Activated CD8-positive, alpha-beta memory T cell treated with anti-CD3 and anti-CD28 coated beads, Interleukin-2, amount 50 U/mL, for 4 hours (primary cell): ENCODE data around the gene CADM1.

ENCODE experiments used
- DNase-seq: peaks from one replicate; pipeline ENCODE4 v3.0.0-alpha.2; 2020

Gene CADM1

DNA sequence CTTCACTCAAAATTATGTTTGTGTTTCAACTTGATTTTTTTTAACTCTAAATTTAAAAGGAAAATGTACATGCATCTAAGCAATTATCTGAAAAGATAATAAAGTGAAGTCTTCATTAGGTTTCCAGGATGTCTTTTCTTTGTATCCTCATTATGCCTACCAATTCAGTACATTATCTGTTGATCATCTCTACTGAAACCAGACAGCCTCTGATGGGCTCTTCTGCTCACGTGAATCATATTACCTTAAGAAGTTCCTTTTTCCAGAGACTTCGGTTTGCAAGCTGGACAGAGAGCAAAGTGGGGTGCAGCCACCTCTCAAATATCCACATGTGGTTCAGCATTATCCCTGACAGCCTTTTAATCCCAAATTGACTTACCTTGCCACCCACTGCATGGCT is 158.4 kb downstream of the CADM1 start:
- DNase-seq = no peak

DNA sequence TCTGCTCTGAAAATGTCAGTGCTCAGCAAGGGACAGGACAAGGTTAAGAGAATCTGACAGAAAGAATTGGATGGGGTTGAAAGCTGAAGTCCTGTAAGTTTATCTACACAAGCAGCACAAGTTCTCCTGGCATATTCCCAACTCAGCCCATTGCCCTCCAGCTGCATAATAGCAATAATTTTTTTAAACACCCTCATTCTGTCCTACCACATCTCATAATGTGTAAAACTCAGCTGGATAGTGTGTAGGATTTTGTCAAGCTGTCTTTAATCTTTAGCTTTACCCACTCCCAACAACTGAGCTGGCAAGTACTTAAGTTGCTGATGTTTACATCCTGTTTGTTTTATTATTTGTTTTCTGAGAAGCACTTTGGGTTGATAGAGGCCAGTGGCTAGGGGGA is 158.9 kb downstream of the CADM1 start:
- DNase-seq = no peak

DNA sequence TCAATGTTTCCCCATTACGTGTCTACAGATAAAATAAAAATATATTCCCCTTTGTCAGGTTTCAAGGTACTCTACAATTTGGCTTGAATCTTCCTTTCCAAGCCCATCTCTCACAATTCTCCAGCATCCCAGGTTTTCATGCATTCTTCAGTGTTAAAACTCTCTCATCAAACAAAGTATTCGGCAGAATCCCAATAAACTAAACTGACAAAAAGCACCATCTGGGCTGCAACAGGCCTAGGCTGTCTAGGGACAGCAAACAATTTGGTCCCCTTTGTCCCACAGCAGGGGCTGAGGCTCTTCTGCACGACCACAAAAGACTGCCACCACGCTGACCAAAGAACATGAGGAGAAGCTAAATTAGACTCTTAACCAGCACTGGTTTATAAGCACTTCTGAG is 159.4 kb downstream of the CADM1 start:
- no peak for DNase-seq

DNA sequence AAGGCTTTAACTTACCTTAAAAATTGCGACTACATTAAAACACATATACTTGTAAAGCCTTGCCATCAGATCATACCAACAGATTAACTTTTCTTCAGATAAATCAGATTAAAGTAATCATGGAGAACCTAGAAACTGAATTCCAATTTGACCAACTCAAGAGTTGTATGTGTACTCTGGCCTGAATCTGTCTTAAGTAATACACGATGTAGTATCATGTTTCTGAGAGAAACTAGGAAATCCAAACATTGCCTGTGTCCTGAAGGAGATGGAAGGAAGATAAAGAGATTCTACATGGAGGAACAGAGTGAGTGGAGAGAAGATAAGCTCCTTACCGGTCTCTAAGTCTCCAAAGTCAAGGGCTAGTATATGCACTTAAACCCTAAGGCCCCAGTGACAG is 162.1 kb downstream of the CADM1 start:
- no peak for DNase-seq

DNA sequence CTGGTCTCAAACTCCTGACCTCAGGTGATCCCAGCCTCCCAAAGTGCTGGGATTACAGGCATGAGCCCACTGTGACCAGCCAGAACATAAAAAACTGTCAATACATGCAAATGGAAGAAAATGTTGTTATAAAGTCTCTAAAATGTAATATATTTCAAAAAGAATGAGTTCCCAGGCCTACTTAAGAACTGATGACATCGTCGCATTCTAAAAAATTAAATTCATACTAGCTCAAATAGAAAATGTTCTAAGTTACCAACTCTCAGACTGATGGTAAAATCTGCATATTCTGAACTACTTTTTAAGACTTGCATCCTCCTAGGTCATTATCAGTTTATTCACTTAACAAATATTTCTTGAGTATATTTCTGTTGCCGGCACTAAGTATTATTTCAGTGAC is 163.3 kb downstream of the CADM1 start:
- DNase-seq = no peak

DNA sequence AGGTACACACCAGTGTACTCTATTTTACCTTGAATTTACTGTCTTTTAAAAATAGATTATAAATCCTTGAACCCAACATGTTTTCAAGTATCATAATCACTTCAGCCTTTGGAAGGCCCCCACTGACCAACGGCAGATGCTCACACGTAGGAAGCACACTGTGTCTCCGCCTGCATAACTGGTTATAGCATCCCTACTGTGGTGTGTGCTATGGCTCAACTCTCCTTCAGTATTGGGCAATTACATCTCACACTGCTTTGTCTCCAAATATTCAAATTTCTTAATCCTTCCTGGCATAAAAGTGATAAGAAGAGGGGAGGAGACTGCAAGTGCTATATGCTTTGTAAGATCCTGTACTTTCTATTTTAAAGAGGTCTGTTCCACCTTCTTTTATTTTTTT is 165.7 kb downstream of the CADM1 start:
- no peak for DNase-seq

DNA sequence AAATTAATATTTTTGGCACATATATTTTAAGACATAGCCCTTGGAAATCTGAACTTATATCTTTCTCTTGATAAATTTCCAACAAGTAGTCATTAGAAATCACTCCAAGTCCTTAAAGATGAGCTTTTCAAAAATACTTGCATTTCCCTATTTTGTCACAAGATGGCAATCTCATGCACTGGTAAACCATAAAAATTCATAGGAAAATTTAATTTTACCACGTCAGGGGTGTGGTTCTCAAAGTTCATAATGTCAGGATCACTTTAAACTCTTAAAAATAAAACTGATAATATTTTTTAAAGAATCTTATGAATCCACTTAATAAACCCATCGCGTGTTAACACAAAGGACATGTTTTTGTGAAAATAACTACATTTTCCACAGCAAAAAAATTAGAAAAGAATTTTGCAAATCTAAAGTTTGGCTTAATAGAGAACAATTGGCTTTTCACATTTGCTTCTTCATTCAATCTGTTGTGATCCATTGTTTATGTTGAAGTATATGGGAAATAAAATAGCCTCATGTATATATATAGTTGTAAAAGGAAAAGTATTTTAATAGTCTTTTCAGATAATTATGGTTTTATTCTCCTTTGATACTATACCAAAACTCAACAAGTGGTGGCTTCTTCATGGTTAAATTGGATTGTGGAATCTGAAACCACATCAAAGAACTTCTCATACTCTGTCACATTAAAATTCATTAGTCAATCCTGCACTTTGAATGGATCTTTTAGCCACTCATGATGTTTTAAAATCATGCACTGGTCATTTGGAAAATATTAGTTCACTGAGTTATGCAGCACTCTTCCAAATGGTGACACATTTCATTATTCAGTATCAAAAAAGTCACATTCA is 169.1 kb downstream of the CADM1 start:
- no peak for DNase-seq

DNA sequence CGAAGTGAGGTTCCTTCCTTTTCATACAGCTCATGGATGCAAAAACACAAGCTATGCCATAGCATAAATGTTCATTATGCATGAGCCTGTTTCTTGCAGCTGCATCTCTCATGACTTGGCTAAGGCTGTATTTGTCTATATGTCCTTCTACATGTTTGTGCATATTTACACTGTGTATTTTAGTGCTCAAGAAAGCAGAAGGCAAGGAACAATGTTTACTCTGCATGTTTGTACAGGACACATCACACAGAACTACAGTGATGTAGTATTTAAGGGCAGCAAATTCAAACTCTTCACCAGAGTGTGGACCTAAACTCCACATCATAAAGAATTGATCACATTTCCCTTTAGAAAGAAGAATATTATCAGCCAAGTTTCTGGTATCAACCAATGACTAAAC is 170.3 kb downstream of the CADM1 start:
- DNase-seq = no peak

DNA sequence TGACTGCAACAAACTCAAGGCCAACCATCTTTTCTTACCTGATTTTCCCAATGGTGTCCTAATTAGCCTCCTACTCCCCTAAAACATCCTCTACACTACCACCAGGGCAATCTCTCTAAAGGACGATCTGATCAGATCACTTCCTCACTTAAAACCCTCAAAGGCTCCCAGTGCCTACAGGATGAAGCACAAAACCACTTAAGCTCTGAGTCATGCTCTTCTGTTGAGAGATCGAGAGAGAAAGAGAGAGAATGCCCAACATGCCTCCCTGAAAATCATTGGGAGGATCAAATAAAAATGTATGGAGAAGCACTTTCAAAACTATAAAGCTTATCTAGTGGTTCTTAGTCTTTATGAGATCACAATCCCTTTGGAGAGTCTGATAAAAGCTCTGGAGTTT is 171.1 kb downstream of the CADM1 start:
- no peak for DNase-seq

DNA sequence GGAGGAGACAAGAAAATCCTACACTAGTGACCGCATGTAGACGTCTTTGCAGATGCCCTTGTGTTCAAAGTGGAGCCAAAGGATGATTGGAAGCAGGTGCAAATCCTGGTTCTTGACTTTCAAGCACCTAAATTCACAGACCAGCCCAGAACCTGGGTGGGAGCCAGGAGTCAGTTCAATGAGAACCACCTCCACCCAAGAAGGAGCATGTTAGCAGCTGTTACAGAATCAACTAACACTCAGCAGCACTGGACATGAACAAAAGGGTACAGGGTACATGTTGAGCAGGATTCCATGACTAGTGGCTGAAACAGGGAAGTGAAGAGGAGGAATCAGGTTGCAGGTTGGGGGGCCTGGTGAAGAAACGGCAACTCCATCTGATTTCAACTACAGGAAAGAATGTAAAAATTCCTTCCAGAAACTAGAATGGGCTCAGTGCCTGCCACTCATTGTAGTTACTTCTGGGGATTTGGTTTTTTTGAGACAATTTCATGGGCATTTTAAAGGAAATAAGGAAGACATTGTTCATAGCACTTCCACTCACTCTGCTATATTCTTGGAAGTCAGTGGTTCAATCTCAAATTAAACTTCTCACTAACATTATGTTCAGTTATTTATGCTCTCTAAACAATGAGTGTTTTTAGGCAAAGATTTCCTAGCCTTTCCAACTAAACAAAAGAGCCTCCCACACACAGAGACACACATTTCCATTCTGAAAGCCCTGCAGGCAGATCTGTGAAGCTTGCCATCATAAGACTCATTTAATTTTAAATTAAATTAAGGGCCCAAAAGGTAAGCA is 173.3 kb downstream of the CADM1 start:
- DNase-seq = no peak

DNA sequence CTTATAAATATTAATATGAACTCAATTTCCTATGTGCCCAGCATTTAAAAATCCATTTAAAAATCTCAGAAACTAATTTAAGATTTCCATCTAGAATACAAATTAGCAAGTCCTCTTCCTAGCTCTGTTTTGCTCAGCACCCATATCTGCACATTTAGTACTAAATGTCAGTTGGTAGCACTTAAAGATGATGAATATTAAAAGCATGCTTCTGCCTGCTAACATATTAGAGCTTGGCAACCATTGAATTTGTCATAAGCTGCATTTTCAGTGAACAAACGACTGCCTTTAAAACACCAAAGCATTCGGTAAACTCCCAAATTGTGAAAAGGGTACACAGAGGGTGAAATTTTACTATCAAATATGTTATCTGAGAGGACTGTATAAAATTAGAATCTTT is 177.7 kb downstream of the CADM1 start:
- DNase-seq = no peak

DNA sequence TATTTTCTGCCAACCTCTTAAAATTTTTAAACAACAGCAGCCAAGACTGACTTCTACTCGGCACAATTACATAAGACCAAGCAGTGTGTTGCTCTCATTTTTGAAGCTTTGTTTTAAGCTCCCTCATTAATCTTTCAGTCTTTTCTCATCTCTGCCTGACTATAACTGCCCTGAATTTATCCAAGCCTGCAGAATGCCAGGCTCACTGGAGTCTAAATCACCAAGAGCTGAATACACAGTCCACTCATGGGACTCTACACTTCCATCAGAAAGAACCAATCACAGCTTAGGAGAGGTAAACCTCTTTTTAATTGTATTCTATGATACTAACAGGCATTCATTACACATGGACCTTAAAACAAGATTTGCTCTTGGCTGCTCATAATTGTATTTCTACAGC is 178.7 kb downstream of the CADM1 start:
- no peak for DNase-seq

DNA sequence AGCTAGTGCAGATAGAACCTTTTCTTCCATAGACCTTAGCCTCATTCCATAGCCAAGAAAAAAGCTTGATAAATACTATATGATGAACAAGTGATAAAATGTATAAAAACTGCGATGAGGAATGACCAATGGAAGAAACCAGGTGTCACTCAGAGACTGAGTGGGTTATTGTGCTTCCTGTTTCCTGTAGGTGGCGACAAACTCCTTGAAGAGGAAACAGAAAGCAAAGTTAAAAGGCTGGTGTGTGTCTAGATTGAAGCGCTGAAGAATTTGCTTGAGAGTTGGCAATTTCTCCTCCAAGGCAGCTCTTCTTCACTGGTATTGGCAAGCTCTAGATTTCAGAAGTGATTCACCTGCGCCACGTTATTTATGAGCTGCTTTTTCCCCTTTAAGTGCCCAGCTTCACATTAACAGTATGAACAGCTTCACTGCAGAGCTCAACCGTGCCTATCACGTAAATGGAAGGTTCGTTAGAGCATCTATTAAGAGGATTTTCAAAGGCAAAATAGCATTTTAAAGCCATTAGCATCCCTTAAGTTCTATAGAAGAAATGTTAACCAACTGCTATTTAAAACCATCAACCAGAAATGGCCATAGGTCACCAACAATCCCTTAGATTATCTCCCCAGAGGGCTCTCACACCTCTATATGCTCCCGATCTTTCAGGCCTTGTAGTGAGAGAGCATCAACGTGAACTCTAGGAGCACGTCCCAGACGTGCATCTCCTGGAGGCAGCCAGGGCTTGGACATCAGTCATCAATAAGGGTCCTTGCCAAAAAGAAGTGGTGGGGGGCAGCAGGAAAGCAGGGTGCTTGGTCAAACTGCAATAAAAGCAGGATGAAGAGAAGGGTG is 179.4 kb downstream of the CADM1 start:
- no peak for DNase-seq

DNA sequence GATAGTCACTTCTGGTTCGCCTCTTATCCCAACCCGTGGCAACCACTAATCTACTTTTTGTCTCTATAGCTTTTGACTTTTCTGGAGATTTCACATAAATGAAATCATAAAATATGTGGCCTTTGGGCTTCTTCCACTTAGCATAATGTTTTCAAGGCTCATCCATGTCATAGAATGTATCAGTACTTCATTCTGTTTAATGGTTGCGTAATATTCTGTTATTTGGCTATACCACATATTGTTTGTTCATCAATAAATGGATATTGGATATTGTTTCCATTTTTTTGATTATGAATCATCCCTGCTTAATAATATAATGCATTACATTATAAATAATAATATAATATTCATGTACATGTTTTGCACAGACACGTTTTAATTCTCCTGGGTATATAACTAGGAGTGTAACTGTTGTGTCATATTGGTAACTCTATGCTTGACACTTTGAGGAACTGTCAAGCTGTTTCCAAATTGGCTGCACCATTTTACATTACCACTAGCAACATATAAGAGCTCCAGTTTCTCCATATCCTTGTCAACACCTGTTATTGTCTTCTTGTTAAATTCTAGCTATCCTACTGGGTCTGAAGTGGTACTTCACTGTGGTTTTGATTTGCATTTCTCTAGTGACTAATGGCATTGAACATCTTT is 181.5 kb downstream of the CADM1 start:
- no peak for DNase-seq

DNA sequence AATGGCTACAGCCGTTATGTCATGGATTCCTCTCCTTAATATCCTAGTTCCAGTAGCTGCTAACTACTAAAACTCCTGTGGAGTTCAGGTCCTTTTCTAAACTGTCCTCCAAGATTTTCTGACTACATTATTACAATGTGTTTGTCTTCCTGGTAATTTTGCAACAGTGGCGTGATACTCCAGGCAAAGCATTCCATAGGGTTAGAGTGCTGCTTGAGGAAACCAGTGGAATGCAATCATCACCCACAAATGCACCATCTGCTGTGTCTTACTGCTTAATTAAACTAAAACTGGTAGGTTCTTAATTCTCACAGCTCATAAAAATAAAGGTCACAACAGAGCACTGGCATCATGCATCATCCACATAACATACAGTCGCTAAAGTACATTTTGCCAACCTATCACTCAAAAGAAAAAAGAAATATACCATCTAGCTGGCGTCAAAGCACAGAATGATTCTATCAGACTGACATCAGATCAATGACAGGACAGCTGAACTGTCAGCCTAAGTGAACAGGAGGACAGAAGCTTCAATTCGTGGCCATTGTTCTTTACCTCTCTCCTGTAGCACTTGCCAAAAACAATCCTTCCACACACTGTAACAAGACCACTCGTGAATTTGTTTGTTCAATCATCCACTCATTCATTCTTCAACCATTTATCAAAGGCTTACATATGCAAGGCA is 182.5 kb downstream of the CADM1 start:
- DNase-seq = no peak

DNA sequence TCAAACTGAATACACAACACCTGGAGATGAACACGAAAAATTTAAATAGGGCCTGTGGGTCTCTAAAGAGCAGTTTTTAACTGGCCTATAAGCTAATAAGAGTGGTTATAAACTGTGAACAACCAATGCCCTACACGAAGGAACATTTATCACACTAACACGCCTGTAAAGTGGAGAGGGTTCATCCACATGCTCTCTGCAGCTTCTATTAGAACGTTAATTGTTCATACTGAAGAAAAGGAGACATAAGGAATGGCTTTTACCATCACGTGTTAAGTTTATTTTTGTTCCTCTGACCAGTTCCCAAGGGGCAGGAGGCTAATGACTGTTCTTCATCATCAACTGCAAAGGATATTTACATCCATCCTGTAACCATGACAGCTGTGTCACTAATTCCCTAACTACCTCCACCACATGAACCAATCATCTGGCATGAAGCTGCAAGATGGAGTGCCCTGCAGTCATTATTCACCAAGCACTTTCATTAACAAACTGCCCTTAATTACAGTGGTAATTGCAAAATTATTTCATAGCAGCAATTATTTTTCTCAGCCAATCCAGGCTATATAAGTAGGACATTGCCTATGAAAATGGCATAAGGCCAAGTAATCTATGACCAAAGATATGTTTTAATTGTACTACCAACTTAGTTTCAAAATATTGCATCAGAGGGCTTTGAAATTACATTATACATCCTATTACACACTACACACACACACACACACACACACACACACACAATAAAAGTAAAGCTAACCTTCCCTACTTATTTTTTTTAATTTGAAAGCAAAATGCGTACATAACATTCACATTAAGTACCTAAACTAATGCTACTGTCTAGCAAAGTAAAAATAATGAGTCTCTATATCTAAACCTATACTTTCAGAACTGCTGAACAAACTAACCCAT is 186.7 kb downstream of the CADM1 start:
- no peak for DNase-seq

DNA sequence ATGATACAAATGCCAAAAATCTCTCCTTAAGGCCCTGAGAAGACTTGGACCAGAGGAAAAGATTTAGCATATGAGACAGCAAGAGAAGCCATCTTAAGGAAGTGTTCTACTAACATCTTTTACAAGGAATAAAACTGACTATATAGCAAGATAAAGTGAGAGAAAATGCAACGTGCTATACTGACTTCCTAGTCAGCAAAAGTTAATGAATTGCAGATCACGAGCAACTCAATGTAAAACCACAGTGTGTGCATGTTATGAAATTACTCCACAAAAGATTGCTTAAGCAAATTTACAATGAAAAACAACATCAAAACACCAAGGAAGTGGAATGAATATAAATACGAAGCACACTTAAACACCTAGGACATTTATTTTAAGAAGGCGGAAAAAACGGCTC is 187.5 kb downstream of the CADM1 start:
- no peak for DNase-seq

DNA sequence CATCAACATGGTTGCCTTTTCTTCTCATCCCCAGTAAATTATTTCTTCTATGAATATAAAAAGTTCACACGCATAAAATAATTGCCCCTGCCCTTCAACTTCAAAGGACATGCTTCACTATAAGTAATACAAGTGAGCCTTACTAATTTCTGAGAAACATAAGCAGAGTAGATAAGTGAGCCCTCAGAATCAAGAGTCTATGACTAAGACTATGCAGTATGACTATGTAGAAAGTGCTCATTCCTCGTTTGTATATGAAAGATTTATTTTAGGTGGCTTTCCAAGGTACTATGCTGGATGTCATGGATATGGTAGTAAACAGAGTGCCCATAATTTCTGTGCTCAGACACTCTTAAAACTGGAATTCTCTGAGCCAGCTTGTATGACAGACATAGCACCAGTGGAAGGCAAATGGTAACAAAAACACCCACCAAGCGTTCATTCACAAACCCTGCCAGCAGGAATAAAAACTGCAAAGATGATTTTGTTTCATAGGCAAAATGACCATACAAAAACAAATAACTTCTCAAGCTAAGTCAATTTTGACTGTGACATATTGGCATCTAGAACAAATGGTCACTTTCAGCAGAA is 189.8 kb downstream of the CADM1 start:
- DNase-seq = no peak

DNA sequence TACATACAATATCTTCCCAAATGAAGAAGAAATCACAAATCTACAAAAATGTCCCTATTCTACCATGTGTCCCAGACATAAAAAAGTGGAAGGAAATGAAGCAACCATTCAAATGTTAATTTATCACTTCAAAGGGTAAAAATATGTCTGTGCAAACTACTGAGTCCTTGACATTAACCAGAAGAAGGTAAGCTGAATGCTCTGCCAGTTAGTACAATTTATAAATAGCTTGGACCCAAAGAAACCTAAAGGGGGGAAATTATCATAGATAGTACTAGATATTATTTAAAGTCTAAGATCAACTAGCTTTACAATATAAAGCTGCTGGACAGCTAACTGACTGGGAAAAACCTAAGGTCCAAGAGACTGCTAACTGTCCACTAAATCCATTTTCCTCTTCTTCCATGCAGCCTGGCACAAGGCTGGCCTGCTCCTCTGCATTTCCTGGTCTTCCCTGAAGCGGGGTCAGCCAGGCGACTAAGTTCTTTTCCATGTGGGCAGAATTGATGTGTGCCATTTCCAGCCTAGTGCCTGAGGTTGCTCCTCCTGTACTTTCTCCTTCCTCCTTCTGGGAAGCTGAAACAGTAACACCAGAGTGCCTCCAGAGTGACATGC is 190.9 kb downstream of the CADM1 start:
- no peak for DNase-seq

DNA sequence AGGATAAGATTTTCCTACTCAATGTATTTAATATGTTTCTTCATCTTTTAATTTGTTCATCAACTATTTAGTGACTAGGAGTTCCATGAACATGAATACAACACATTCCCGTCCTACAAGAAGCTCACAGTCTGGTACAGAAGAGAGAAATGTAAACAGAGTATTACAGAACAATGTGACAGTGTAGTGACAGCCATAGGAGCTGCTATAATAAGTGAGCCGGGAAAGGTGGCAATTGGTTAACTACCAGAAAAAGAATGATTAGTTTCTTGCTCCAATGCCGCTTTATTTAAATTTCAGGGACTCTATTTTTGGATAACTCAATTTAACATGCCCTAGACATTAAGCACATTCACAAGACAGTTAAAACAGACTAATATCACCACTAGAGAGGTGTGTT is 192.3 kb downstream of the CADM1 start:
- no peak for DNase-seq
